ENCODE measurements around the gene TYROBP.

The TYROBP gene

DNA sequence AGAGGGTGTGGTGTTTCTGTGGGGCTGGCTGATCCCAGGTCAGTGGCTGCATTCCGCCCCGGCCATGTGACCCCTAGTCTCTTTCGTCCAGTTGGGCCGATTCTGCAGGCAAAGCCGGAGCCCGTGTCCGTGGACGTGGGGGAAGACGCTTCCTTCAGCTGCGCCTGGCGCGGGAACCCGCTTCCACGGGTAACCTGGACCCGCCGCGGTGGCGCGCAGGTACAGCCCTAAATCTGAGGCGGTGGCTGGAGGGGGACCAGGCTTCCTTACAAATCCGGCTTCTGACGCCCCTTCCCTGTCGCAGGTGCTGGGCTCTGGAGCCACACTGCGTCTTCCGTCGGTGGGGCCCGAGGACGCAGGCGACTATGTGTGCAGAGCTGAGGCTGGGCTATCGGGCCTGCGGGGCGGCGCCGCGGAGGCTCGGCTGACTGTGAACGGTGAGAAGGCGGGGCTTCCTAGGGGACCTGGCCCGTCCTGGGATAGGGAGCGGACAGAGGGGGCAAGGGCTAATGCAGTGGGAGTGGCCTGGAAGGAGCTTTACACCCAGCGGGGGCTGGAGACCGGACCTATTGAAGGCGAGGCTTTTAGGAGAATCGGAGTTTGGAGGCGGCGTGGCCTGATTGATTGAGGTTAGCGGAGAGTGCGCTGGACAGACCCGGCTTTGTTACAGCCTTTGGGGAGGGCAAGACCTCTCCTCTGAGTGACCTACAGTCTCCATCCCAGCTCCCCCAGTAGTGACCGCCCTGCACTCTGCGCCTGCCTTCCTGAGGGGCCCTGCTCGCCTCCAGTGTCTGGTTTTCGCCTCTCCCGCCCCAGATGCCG, 47.1 kb downstream of the TYROBP start:
- peaks cover 0 to 91% (median 46%) of the 10 kb centered on the region in 5 experiments for H3K27me3 ChIP-seq (replicated peaks in 2 of 5; ENCODE audit: control insufficient read depth in 4 of 5, insufficient read depth in 5 of 5, low read length in 4 of 5)
- H3K9me3 ChIP-seq (ENCODE audit: control extremely low read depth in 1 of 5, control insufficient read depth in 4 of 5, insufficient read depth in 2 of 5, low read depth in 1 of 5, low read length in 4 of 5), result peaks cover 0 to 9% (median 0%) of the 10 kb centered on the region in 5 experiments
- no peak overlapping the region for H3K27ac ChIP-seq (ENCODE audit: insufficient read depth in 1 of 2, low read depth in 1 of 2, low read length in 2 of 2, poor library complexity in 1 of 2, severe bottlenecking in 2 of 2)
- no peak for DNase-seq
- H3K4me3 ChIP-seq (ENCODE audit: control insufficient read depth in 1 of 7, extremely low read depth in 1 of 7, insufficient read depth in 4 of 7, low read depth in 2 of 7, low read length in 6 of 7), result no peak overlapping the region
- ChIA-PET POLR2A (no interaction called here), CTCF (no interaction called here)
- peaks cover 0 to 19% (median 13%) of the 10 kb centered on the region in 4 experiments for H3K4me1 ChIP-seq (ENCODE audit: control extremely low read depth in 1 of 4, control insufficient read depth in 4 of 4, insufficient read depth in 4 of 4, low read length in 3 of 4)
- 14% methylated on average over 35 of the region's 55 CpGs for WGBS (ENCODE audit: insufficient coverage)
- H3K36me3 ChIP-seq (ENCODE audit: control insufficient read depth in 4 of 4, insufficient read depth in 4 of 4, low read length in 3 of 4), result no peaks in the 10 kb centered on the region

DNA sequence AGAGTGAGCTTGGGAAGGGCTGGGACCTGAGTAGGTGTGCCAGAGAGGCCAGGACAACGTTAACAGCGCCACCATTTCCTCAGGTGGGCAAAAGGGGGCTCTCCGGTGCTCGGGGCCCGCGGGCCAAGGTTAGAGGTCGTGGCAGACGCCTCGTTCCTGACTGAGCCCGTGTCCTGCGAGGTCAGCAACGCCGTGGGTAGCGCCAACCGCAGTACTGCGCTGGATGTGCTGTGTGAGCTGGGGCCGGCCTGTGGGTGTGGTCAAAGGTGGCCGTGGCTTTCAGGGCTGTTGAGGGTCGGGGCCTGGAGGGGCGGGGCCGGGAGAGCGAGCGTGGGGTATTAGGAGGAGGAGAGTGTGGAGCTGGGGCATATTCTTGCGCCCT, 47.7 kb downstream of the TYROBP start:
- 14% methylated on average over 21 of the region's 24 CpGs for WGBS (ENCODE audit: insufficient coverage)
- Histone ChIP-seq H3K4me1 (ENCODE audit: control extremely low read depth in 1 of 4, control insufficient read depth in 4 of 4, insufficient read depth in 4 of 4, low read length in 3 of 4) (peaks cover 0 to 21% (median 14%) of the 10 kb centered on the region in 4 experiments), H3K4me3 (ENCODE audit: control insufficient read depth in 1 of 7, extremely low read depth in 1 of 7, insufficient read depth in 4 of 7, low read depth in 2 of 7, low read length in 6 of 7) (no peak overlapping the region), H3K27me3 (replicated peaks in 2 of 5; ENCODE audit: control insufficient read depth in 4 of 5, insufficient read depth in 5 of 5, low read length in 4 of 5) (peaks cover 0 to 91% (median 47%) of the 10 kb centered on the region in 5 experiments), H3K9me3 (ENCODE audit: control extremely low read depth in 1 of 5, control insufficient read depth in 4 of 5, insufficient read depth in 2 of 5, low read depth in 1 of 5, low read length in 4 of 5) (peaks cover 0 to 9% (median 0%) of the 10 kb centered on the region in 5 experiments), H3K36me3 (ENCODE audit: control insufficient read depth in 4 of 4, insufficient read depth in 4 of 4, low read length in 3 of 4) (no peaks in the 10 kb centered on the region), H3K27ac (ENCODE audit: insufficient read depth in 1 of 2, low read depth in 1 of 2, low read length in 2 of 2, poor library complexity in 1 of 2, severe bottlenecking in 2 of 2) (no peak overlapping the region)
- DNase-seq, result no peak
- ChIA-PET CTCF (interaction anchor here (0.9 kb wide), 1 partner anchor 87 kb away, joined by 3 read pairs; no protein-coding TSS in a partner anchor), POLR2A (interaction anchor here (0.6 kb wide), 1 partner anchor 64 kb away, joined by 4 read pairs; no protein-coding TSS in a partner anchor)

DNA sequence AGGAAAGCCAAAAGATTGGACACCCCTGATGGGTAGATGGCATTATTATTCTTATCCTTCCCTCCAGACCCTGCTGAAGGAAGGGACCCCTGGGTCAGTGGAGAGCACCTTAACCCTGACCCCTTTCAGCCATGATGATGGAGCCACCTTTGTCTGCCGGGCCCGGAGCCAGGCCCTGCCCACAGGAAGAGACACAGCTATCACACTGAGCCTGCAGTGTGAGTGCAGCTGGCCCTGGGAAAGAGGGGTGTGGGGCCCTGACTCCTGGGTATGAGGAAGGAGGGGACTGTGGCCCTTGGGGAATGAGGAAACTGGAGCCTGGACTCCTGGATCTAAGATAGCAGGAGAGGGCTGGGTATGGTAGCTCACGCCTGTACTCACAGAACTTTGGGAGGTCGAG, 48.7 kb downstream of the TYROBP start:
- POLR2A ChIA-PET, result no interaction called here
- H3K4me1 ChIP-seq (ENCODE audit: control extremely low read depth in 1 of 4, control insufficient read depth in 4 of 4, insufficient read depth in 4 of 4, low read length in 3 of 4), result peaks cover 0 to 21% (median 14%) of the 10 kb centered on the region in 4 experiments
- CTCF ChIA-PET, result interaction anchor here (0.9 kb wide), 1 partner anchor 88 kb away, joined by 3 read pairs; no protein-coding TSS in a partner anchor
- peaks cover 0 to 9% (median 0%) of the 10 kb centered on the region in 5 experiments for H3K9me3 ChIP-seq (ENCODE audit: control extremely low read depth in 1 of 5, control insufficient read depth in 4 of 5, insufficient read depth in 2 of 5, low read depth in 1 of 5, low read length in 4 of 5)
- 91% methylated on average over 4 of the region's 4 CpGs for WGBS (ENCODE audit: insufficient coverage)
- DNase-seq, result no peak
- H3K36me3 ChIP-seq (ENCODE audit: control insufficient read depth in 4 of 4, insufficient read depth in 4 of 4, low read length in 3 of 4), result no peaks in the 10 kb centered on the region
- H3K27me3 ChIP-seq (replicated peaks in 2 of 5; ENCODE audit: control insufficient read depth in 4 of 5, insufficient read depth in 5 of 5, low read length in 4 of 5), result peaks cover 0 to 93% (median 53%) of the 10 kb centered on the region in 5 experiments
- no peak overlapping the region for H3K27ac ChIP-seq (ENCODE audit: insufficient read depth in 1 of 2, low read depth in 1 of 2, low read length in 2 of 2, poor library complexity in 1 of 2, severe bottlenecking in 2 of 2)
- no peak overlapping the region for H3K4me3 ChIP-seq (ENCODE audit: control insufficient read depth in 1 of 7, extremely low read depth in 1 of 7, insufficient read depth in 4 of 7, low read depth in 2 of 7, low read length in 6 of 7)

DNA sequence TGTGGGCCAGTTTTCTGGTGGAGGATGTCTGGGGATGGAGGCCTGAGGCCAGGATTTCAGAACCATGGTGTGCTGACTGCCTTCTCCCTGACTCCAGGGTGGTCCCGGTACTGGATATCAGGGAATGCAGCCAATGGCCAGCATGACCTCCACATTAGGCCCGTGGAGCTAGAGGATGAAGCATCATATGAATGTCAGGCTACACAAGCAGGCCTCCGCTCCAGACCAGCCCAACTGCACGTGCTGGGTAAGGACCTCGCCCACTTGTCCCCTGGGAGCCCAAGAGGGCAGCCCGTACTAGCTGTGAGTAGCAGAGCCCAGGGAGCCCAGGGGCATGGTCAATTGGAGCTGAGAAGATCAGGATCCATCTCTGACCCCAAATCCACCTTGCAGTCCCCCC, 49.8 kb downstream of the TYROBP start:
- WGBS (ENCODE audit: insufficient coverage), result 96% methylated on average over 6 of the region's 6 CpGs
- Histone ChIP-seq H3K27ac (ENCODE audit: insufficient read depth in 1 of 2, low read depth in 1 of 2, low read length in 2 of 2, poor library complexity in 1 of 2, severe bottlenecking in 2 of 2) (no peak overlapping the region), H3K4me1 (ENCODE audit: control extremely low read depth in 1 of 4, control insufficient read depth in 4 of 4, insufficient read depth in 4 of 4, low read length in 3 of 4) (peaks cover 0 to 21% (median 14%) of the 10 kb centered on the region in 4 experiments), H3K4me3 (ENCODE audit: control insufficient read depth in 1 of 7, extremely low read depth in 1 of 7, insufficient read depth in 4 of 7, low read depth in 2 of 7, low read length in 6 of 7) (no peak overlapping the region), H3K27me3 (replicated peaks in 2 of 5; ENCODE audit: control insufficient read depth in 4 of 5, insufficient read depth in 5 of 5, low read length in 4 of 5) (peaks cover 0 to 93% (median 53%) of the 10 kb centered on the region in 5 experiments), H3K36me3 (ENCODE audit: control insufficient read depth in 4 of 4, insufficient read depth in 4 of 4, low read length in 3 of 4) (no peaks in the 10 kb centered on the region), H3K9me3 (ENCODE audit: control extremely low read depth in 1 of 5, control insufficient read depth in 4 of 5, insufficient read depth in 2 of 5, low read depth in 1 of 5, low read length in 4 of 5) (peaks cover 0 to 9% (median 0%) of the 10 kb centered on the region in 5 experiments)
- CTCF ChIA-PET, result no interaction called here
- POLR2A ChIA-PET, result no interaction called here
- no peak for DNase-seq

DNA sequence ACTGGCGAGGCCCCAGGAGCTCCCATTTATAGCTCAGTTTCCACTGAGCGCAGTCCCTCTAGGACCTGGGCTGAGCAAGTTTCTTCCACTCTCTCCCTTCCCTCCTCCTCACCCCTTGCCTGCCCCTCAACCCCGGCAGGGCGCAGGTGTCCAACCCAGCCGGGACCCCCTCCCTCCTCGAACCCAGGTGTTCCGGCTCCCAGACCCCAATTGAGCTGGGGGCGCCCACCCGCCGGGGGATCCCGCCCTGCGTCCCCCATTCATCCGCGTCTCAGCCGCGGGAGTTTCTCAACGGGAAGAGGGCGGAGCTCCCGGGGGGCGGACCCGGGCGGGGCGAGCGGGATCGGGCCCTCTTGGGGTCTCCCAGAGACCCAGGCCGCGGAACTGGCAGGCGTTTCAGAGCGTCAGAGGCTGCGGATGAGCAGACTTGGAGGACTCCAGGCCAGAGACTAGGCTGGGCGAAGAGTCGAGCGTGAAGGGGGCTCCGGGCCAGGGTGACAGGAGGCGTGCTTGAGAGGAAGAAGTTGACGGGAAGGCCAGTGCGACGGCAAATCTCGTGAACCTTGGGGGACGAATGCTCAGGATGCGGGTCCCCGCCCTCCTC, 51.4 kb downstream of the TYROBP start, which contains the start of gene KIRREL2:
KIRREL2 (plus strand) TSS at position 366 of the 604 bp plus-strand sequence; CDS start at position 575, 209 bp downstream.
- no peak within 1 kb of the TSS for H3K27ac ChIP-seq (ENCODE audit: insufficient read depth in 1 of 2, low read depth in 1 of 2, low read length in 2 of 2, poor library complexity in 1 of 2, severe bottlenecking in 2 of 2)
- no peaks in the 10 kb centered on the region for H3K36me3 ChIP-seq (ENCODE audit: control insufficient read depth in 4 of 4, insufficient read depth in 4 of 4, low read length in 3 of 4)
- WGBS (ENCODE audit: insufficient coverage), result under 1% methylated on average over 33 of the region's 42 CpGs
- peaks cover 0 to 9% (median 0%) of the 10 kb centered on the region in 5 experiments for H3K9me3 ChIP-seq (ENCODE audit: control extremely low read depth in 1 of 5, control insufficient read depth in 4 of 5, insufficient read depth in 2 of 5, low read depth in 1 of 5, low read length in 4 of 5)
- H3K4me3 ChIP-seq (ENCODE audit: control insufficient read depth in 1 of 7, extremely low read depth in 1 of 7, insufficient read depth in 4 of 7, low read depth in 2 of 7, low read length in 6 of 7), result peak within 1 kb of the TSS; percentile 34 to 74 (median 55)
- H3K4me1 ChIP-seq (ENCODE audit: control extremely low read depth in 1 of 4, control insufficient read depth in 4 of 4, insufficient read depth in 4 of 4, low read length in 3 of 4), result peaks cover 0 to 21% (median 14%) of the 10 kb centered on the region in 4 experiments
- POLR2A ChIA-PET, result no interaction called here
- CTCF ChIA-PET, result interaction anchor here (0.8 kb wide), 1 partner anchor 27 kb away, joined by 4 read pairs; no protein-coding TSS in a partner anchor
- DNase-seq, result peak in 2 of 3 donors; percentile 40 to 56
- peaks cover 0 to 95% (median 44%) of the 10 kb centered on the region in 5 experiments for H3K27me3 ChIP-seq (replicated peaks in 2 of 5; ENCODE audit: control insufficient read depth in 4 of 5, insufficient read depth in 5 of 5, low read length in 4 of 5)

All from common myeloid progenitor, CD34-positive (primary cell).